CD4-positive, alpha-beta T cell (primary cell): Measurements from ENCODE around the gene PTBP3. TPM values are rescaled to one million over a fixed set of nuclear protein-coding genes. Genes with fewer than 3 reads are reported as not detected.

Source experiments
- ATAC-seq: fragments of 200-7000 bp; cut with Tn5 transposase; one replicate; pipeline ENCODE4 v1.10.0; 2022; ENCODE audit warnings: mild to moderate bottlenecking; ENCODE audit not compliant: poor library complexity
- CTCF ChIA-PET: fragments of 350-600 bp; sonication (Branson Sonifier 250); formaldehyde crosslinking; loops from one replicate; lab custom pipeline; 2021; ENCODE audit warnings: antibody characterized with exemption, inconsistent platforms; lab: Charles Lee
- POLR2A ChIA-PET: fragments of 350-600 bp; sonication (Branson Sonifier 250); formaldehyde crosslinking; loops from one replicate; lab custom pipeline; 2021; ENCODE audit warnings: antibody characterized with exemption, inconsistent platforms; lab: Charles Lee
- DNase-seq, 14 experiments: peaks; one replicate each; pipeline ENCODE4 v3.0.0-alpha.2; 2013 to 2020; ENCODE audit warnings: mixed read lengths in 2 of 14
- H3K27ac ChIP-seq, 2 donors: one replicate each; pipeline versions ENCODE4 v1.5.1 to v1.7.0; 2013; ENCODE audit warnings: low read length in 2 of 2, low read depth in 1 of 2, mild to moderate bottlenecking in 1 of 2
- H3K27me3 ChIP-seq, 2 experiments: 1 replicate in 1 of 2; 2 replicates in 1 of 2; pipeline versions ENCODE4 v1.6.1 to v1.7.0; 2013; ENCODE audit warnings: low read length in 2 of 2, control low read depth in 1 of 2, mild to moderate bottlenecking in 1 of 2, moderate library complexity in 1 of 2; ENCODE audit not compliant: insufficient read depth in 2 of 2, control insufficient read depth in 1 of 2
- H3K36me3 ChIP-seq: one replicate; pipeline ENCODE4 v1.6.1; 2013; ENCODE audit warnings: low read length, control low read depth; ENCODE audit not compliant: insufficient read depth
- H3K4me1 ChIP-seq: one replicate; pipeline ENCODE4 v1.6.1; 2013; ENCODE audit warnings: low read length, control low read depth; ENCODE audit not compliant: insufficient read depth
- H3K4me3 ChIP-seq: one replicate; pipeline ENCODE4 v1.5.1; 2013; ENCODE audit warnings: mild to moderate bottlenecking, low read length, moderate library complexity
- H3K9me3 ChIP-seq, 2 experiments: 1 replicate in 1 of 2; 2 replicates in 1 of 2; pipeline versions ENCODE4 v1.6.1 to v1.7.0; 2013; ENCODE audit warnings: low read length in 2 of 2, mild to moderate bottlenecking in 2 of 2, control low read depth in 1 of 2, moderate library complexity in 1 of 2; ENCODE audit not compliant: control insufficient read depth in 1 of 2, insufficient read depth in 1 of 2
- H3K27ac Mint-ChIP-seq: one replicate; pipeline ENCODE4 v1.8.0; 2020; ENCODE audit warnings: mixed read lengths
- H3K27me3 Mint-ChIP-seq: one replicate; pipeline ENCODE4 v1.8.0; 2021; ENCODE audit warnings: mixed read lengths
- H3K36me3 Mint-ChIP-seq: one replicate; pipeline ENCODE4 v1.8.0; 2021; ENCODE audit warnings: low read depth, mixed read lengths
- H3K4me1 Mint-ChIP-seq: one replicate; pipeline ENCODE4 v1.8.0; 2021; ENCODE audit warnings: low read depth, mixed read lengths
- H3K4me3 Mint-ChIP-seq: one replicate; pipeline ENCODE4 v1.8.0; 2020; ENCODE audit warnings: mild to moderate bottlenecking, mixed read lengths
- H3K9me3 Mint-ChIP-seq: one replicate; pipeline ENCODE4 v1.8.0; 2020; ENCODE audit warnings: mixed read lengths
- CTCF ChIP-seq: fragments of 200-600 bp; IDR thresholded peaks from one replicate; pipeline ENCODE4 v1.8.0; 2022; ENCODE audit warnings: antibody characterized with exemption, mild to moderate bottlenecking
- intact Hi-C, 2 experiments: fragments of 100-400 bp; cut with DNase I in 1 of 2; cut with micrococcal nuclease in 1 of 2; formaldehyde crosslinking; loops; one replicate each; pipeline versions ENCODE4 v1.15.1 to v1.9.0; 2023 to 2025; cut with DNase I, micrococcal nuclease
- total RNA-seq, 174 experiments: library from RNA in 2 of 174; stranded (reverse) in 2 of 174; gene quantifications; one replicate each; pipeline ENCODE4 v1.2.3 and lab custom pipeline; 2021 to 2026

PTBP3 gene
- total RNA-seq, 2 experiments from 2014 or later: 100.0 to 110 TPM

GRCh38 chr9:112239708-112240107 lies 93.7 kb downstream of the PTBP3 start:
- H3K27ac ChIP-seq: no peak overlapping the region
- peaks cover 19% of the 10 kb centered on the region for H3K36me3 ChIP-seq
- no peak overlapping the region for H3K4me3 Mint-ChIP-seq
- CTCF ChIA-PET: no interaction called here
- POLR2A ChIA-PET: no interaction called here
- ATAC-seq: no peak
- no peak overlapping the region for H3K27ac Mint-ChIP-seq
- H3K4me3 ChIP-seq: no peak overlapping the region
- no peaks in the 10 kb centered on the region for H3K9me3 ChIP-seq
- no peaks in the 10 kb centered on the region for H3K9me3 Mint-ChIP-seq
- DNase-seq: no peak
- no peaks in the 10 kb centered on the region for H3K27me3 Mint-ChIP-seq
- H3K4me1 Mint-ChIP-seq: peaks cover 10% of the 10 kb centered on the region
- H3K27me3 ChIP-seq: no peaks in the 10 kb centered on the region
- H3K4me1 ChIP-seq: no peaks in the 10 kb centered on the region
- intact Hi-C loops: loop anchor here in 1 of 2 experiments (5.0 kb wide), 1 partner anchor 57 kb away; no protein-coding TSS in a partner anchor
- no peak for TF ChIP-seq CTCF
- H3K36me3 Mint-ChIP-seq: peaks cover 56% of the 10 kb centered on the region

GRCh38 chr9:112239284-112239683 lies 94.1 kb downstream of the PTBP3 start:
- Mint-ChIP-seq H3K4me3 (no peak overlapping the region), H3K9me3 (no peaks in the 10 kb centered on the region), H3K27ac (no peak overlapping the region), H3K36me3 (peaks cover 52% of the 10 kb centered on the region), H3K27me3 (no peaks in the 10 kb centered on the region), H3K4me1 (peaks cover 10% of the 10 kb centered on the region)
- H3K9me3 ChIP-seq: no peaks in the 10 kb centered on the region
- ChIA-PET POLR2A (no interaction called here), CTCF (no interaction called here)
- no peak for ATAC-seq
- intact Hi-C loops: no loop called here
- H3K4me3 ChIP-seq: no peak overlapping the region
- peaks cover 23% of the 10 kb centered on the region for H3K36me3 ChIP-seq
- H3K4me1 ChIP-seq: no peaks in the 10 kb centered on the region
- no peak for DNase-seq
- H3K27ac ChIP-seq: no peak overlapping the region
- no peak for TF ChIP-seq CTCF
- H3K27me3 ChIP-seq: no peaks in the 10 kb centered on the region

GRCh38 chr9:112234779-112235178 lies 98.6 kb downstream of the PTBP3 start:
- no peaks in the 10 kb centered on the region for H3K4me1 ChIP-seq
- H3K9me3 Mint-ChIP-seq: no peaks in the 10 kb centered on the region
- ATAC-seq (no peak), DNase-seq (no peak)
- H3K36me3 ChIP-seq: peaks cover 27% of the 10 kb centered on the region
- no peak overlapping the region for H3K27ac ChIP-seq
- H3K4me3 ChIP-seq: no peak overlapping the region
- H3K27me3 ChIP-seq: no peaks in the 10 kb centered on the region
- TF ChIP-seq CTCF: no peak
- no peaks in the 10 kb centered on the region for H3K9me3 ChIP-seq
- ChIA-PET POLR2A (interaction anchor here (1.2 kb wide), 1 partner anchor 16 kb away, joined by 3 read pairs; no protein-coding TSS in a partner anchor), CTCF (interaction anchor here (1.3 kb wide), 1 partner anchor 122 kb away, joined by 6 read pairs; no protein-coding TSS in a partner anchor)
- peaks cover 10% of the 10 kb centered on the region for H3K4me1 Mint-ChIP-seq
- no peaks in the 10 kb centered on the region for H3K27me3 Mint-ChIP-seq
- no peak overlapping the region for H3K4me3 Mint-ChIP-seq
- no peak overlapping the region for H3K27ac Mint-ChIP-seq
- H3K36me3 Mint-ChIP-seq: peaks cover 49% of the 10 kb centered on the region
- intact Hi-C loops: loop anchor here in 1 of 2 experiments (5.0 kb wide), 1 partner anchor 88 kb away; no protein-coding TSS in a partner anchor
